ENCODE results near the gene MUC2.
A peak's percentile ranks its signal among the peaks of the same experiment; 100 is the strongest.

The MUC2 gene

GRCh38 chr11:1048375-1049070 lies 26.2 kb upstream of the MUC2 start:
- no peak for DNase-seq (ENCODE audit: extremely low spot score)
- ChIA-PET CTCF (no interaction called here), POLR2A (no interaction called here)
- TF ChIP-seq FOXK2 (IDR thresholded peaks at IDR 0.05) (no peak), ARNT (IDR thresholded peaks at IDR 0.05) (no peak), ZNF384 (IDR thresholded peaks at IDR 0.05) (no peak), ELF4 (IDR thresholded peaks at IDR 0.05) (no peak), HDGF (IDR thresholded peaks at IDR 0.05; ENCODE audit: borderline replicate concordance) (no peak), NFRKB (IDR thresholded peaks at IDR 0.05) (no peak), SP1 (IDR thresholded peaks at IDR 0.05) (no peak), CTBP1 (IDR thresholded peaks at IDR 0.05; ENCODE audit: borderline replicate concordance) (no peak), LEF1 (IDR thresholded peaks at IDR 0.05; ENCODE audit: borderline replicate concordance) (no peak), BHLHE40 (IDR thresholded peaks at IDR 0.05; ENCODE audit: borderline replicate concordance) (no peak), TARDBP (IDR thresholded peaks at IDR 0.05) (no peak), FOXA1 (IDR thresholded peaks at IDR 0.05) (no peak), SUZ12 (IDR thresholded peaks at IDR 0.05) (no peak)
- TF ChIP-seq, protein P1, sequence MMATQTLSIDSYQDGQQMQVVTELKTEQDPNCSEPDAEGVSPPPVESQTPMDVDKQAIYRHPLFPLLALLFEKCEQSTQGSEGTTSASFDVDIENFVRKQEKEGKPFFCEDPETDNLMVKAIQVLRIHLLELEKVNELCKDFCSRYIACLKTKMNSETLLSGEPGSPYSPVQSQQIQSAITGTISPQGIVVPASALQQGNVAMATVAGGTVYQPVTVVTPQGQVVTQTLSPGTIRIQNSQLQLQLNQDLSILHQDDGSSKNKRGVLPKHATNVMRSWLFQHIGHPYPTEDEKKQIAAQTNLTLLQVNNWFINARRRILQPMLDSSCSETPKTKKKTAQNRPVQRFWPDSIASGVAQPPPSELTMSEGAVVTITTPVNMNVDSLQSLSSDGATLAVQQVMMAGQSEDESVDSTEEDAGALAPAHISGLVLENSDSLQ (IDR thresholded peaks at IDR 0.05): no peak

DNA sequence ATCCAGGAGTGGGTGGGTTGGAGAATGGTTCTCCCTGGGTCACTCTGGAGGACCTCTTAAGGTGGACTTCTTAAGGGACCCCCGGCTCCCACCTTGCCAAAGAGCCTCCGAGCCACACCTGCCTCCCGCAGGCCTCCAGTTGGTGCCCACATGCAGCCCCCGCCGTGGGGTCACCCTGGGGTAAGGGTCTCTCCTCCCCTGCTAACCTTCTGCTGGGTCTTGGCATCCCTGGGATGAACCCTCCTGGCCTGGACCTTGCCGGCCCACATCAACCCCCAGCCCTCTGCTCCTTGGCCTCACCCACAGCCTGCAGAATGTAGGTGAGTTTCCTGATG lies 25.6 kb upstream of the MUC2 start:
- CTCF ChIA-PET: no interaction called here

DNA sequence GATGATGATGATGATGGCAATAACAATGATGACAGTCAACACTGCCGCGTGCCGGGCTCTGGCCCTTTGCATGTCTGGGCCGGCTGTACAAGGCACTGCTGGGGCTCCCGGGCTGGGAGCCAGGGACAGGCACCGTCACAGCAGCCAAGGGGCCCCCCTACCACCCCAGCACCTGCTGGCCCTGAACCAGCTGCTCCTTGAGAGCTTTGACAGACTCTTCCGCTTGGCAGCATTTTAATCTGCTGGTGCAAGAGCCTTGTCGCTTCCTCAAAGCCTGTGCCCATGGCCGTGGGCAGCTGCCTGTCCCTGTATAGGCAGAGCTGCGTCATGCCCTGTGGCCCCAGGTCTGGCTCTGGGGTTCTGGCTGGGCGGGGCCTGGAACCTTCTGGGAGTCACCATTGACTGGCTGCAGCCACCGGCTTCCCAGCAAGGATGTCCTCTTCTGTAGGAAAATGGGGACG lies 25.2 kb upstream of the MUC2 start:
- no peak for DNase-seq (ENCODE audit: extremely low spot score)
- POLR2A ChIA-PET: no interaction called here
- CTCF ChIA-PET: no interaction called here
- TF ChIP-seq FOXK2 (IDR thresholded peaks at IDR 0.05): no peak
- no peak for TF ChIP-seq SUZ12 (IDR thresholded peaks at IDR 0.05)
- no peak for TF ChIP-seq L3MBTL2 (conservative IDR thresholded peaks at IDR 0.05)
- no peak for TF ChIP-seq ELF4 (IDR thresholded peaks at IDR 0.05)
- no peak for TF ChIP-seq BHLHE40 (IDR thresholded peaks at IDR 0.05; ENCODE audit: borderline replicate concordance)
- TF ChIP-seq TARDBP (IDR thresholded peaks at IDR 0.05): no peak
- no peak for TF ChIP-seq HDGF (IDR thresholded peaks at IDR 0.05; ENCODE audit: borderline replicate concordance)
- TF ChIP-seq FOXA1 (IDR thresholded peaks at IDR 0.05): no peak
- TF ChIP-seq ARNT (IDR thresholded peaks at IDR 0.05): no peak

More for the DNA sequence above, 25.6 kb upstream of the MUC2 start:
- DNase-seq (ENCODE audit: extremely low spot score): no peak
- POLR2A ChIA-PET: no interaction called here
- TF ChIP-seq SUZ12 (IDR thresholded peaks at IDR 0.05) (no peak), ARNT (IDR thresholded peaks at IDR 0.05) (no peak)

- POLR2A ChIA-PET: no interaction called here
- DNase-seq (ENCODE audit: extremely low spot score): no peak
- TF ChIP-seq ELF4 (IDR thresholded peaks at IDR 0.05) (no peak), FOXK2 (IDR thresholded peaks at IDR 0.05) (no peak), SP1 (IDR thresholded peaks at IDR 0.05) (no peak), L3MBTL2 (conservative IDR thresholded peaks at IDR 0.05) (no peak), LEF1 (IDR thresholded peaks at IDR 0.05; ENCODE audit: borderline replicate concordance) (no peak), FOXA1 (IDR thresholded peaks at IDR 0.05) (no peak), ARNT (IDR thresholded peaks at IDR 0.05) (no peak), ZNF384 (IDR thresholded peaks at IDR 0.05) (no peak), BHLHE40 (IDR thresholded peaks at IDR 0.05; ENCODE audit: borderline replicate concordance) (no peak), FOXM1 (IDR thresholded peaks at IDR 0.05; ENCODE audit: borderline replicate concordance) (no peak), SUZ12 (IDR thresholded peaks at IDR 0.05) (no peak), HDGF (IDR thresholded peaks at IDR 0.05; ENCODE audit: borderline replicate concordance) (no peak), TARDBP (IDR thresholded peaks at IDR 0.05) (no peak), CTBP1 (IDR thresholded peaks at IDR 0.05; ENCODE audit: borderline replicate concordance) (no peak), NFRKB (IDR thresholded peaks at IDR 0.05) (no peak)
- TF ChIP-seq, protein P1 (IDR thresholded peaks at IDR 0.05): no peak
- CTCF ChIA-PET: interaction anchor here (0.6 to 1.5 kb wide), 4 partner anchors 9 to 204 kb away, joined by 3 to 5 read pairs (median 4); no protein-coding TSS in a partner anchor
Measured at GRCh38 chr11:1049911-1050580, 24.6 kb upstream of the MUC2 start.

DNA sequence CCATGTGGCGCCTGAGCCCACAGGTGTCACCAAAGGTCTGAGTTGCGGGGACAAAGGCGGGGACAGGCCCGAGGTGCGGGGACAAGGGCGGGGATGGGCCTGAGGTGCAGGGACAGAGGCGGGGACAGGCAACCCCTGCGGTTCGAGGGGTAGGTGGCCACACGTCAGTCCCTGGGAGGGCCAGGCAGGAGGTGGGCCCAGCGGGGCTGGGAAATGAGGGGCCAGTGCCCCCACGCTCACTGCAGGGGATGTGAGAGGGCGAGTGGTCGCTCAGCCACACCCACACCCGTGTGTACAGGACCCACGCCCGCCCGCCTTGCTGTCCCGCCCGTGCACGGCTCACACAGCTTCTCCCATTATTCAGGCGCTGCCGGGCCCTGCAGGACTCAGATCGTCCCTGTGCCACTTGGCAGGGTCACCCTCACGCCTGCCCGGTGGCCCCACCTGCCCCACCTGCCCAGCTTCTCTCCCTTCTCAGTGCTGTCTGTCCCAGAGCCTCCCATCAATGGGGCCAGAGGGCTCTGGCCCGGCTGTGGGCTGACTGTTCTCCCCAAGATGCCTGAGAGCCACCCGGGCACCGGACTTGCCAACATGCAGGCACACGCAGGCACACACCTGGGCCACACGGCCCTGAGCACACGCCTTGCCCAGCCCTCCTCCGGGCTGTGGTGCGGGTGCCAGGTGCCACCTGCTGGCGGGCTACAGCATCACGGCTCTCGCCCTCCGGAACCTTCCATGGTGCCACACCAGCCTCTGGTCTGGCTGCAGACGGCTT lies 23.9 kb upstream of the MUC2 start:
- TF ChIP-seq SUZ12 (IDR thresholded peaks at IDR 0.05) (no peak), FOXA1 (IDR thresholded peaks at IDR 0.05) (no peak), SP1 (IDR thresholded peaks at IDR 0.05) (no peak), BHLHE40 (IDR thresholded peaks at IDR 0.05; ENCODE audit: borderline replicate concordance) (no peak)
- POLR2A ChIA-PET: no interaction called here
- CTCF ChIA-PET: interaction anchor here (0.6 to 1.5 kb wide), 5 partner anchors 9 to 204 kb away, joined by 3 to 5 read pairs (median 4); no protein-coding TSS in a partner anchor
- peak; percentile 89 for DNase-seq (ENCODE audit: extremely low spot score)

DNA sequence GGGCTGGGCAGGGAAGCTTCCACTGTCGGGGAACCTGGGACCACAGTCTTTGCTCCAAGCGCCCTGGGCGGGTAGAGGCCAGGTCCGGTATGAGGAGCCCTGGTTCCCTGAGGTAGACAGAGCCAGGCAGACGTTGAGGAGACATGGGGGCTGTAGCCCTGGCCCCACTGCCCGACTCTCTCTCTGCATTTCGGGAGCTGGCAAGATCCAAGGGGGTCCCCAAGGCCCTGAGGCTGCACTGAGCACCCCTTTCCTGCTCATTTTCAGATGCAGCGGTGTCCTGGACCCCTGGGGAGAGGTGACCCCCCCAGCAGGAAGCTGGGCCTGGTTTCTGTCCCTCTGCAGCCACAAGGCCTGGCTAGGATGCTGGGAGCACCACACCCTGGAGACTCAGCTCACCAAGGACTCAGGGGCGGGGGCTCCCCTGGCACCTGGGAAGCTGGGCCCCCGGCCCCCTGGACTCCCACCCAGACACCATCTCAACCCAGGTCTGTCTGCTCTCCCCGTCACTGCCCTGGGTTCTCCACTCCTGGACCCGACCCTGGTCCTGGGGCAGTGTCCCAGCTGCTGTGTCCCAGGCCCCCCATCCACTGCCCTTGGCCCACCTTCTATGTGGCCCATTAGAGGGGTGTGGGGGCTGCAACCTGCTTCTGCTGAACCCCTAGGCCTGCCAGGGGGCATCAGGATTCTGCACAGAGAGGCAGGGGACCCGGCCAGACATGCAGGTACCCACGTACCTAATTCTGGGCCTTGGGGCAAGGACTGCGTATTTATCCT lies 23.1 kb upstream of the MUC2 start:
- TF ChIP-seq ZNF384 (IDR thresholded peaks at IDR 0.05) (no peak), SP1 (IDR thresholded peaks at IDR 0.05) (no peak), TARDBP (IDR thresholded peaks at IDR 0.05) (no peak)
- no peak for DNase-seq (ENCODE audit: extremely low spot score)
- ChIA-PET CTCF (interaction anchor here (1.0 to 1.5 kb wide), 4 partner anchors 8 to 205 kb away, joined by 3 to 5 read pairs (median 4); no protein-coding TSS in a partner anchor), POLR2A (no interaction called here)

All from HEK293T (cell line).